HG02588 (cell line): Measurements from ENCODE around the gene SEMA3C.

Experiments
- ATAC-seq: cut with Tn5 transposase; IDR thresholded peaks from one replicate; pipeline ENCODE4 v1.9.1; 2021; ENCODE audit warnings: mild to moderate bottlenecking, moderate library complexity; ENCODE audit not compliant: unreplicated experiment

SEMA3C gene

GRCh38 chr7:80890426-80891258 is 28.2 kb downstream of the SEMA3C start:
- no peak for ATAC-seq

GRCh38 chr7:80889525-80889924 is 29.3 kb downstream of the SEMA3C start:
- no peak for ATAC-seq

DNA sequence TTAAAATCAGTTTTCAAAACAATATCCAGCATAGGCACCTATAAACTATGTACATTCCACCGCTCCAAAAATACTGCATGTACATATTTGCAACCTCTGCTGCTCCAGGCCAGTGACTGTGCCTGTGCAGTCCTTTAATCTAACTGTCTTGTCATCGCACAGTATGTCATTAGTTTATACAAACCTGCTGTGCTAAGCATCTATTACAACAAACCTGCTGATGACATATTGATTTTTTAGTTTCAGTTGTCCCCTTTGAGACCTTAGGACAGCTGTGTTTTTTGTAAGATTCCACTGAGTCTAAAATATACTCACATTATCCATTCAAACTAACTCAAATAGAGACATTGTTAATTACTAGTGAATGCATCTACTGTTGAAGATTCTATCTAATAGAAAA is 33.1 kb downstream of the SEMA3C start:
- ATAC-seq, result no peak

DNA sequence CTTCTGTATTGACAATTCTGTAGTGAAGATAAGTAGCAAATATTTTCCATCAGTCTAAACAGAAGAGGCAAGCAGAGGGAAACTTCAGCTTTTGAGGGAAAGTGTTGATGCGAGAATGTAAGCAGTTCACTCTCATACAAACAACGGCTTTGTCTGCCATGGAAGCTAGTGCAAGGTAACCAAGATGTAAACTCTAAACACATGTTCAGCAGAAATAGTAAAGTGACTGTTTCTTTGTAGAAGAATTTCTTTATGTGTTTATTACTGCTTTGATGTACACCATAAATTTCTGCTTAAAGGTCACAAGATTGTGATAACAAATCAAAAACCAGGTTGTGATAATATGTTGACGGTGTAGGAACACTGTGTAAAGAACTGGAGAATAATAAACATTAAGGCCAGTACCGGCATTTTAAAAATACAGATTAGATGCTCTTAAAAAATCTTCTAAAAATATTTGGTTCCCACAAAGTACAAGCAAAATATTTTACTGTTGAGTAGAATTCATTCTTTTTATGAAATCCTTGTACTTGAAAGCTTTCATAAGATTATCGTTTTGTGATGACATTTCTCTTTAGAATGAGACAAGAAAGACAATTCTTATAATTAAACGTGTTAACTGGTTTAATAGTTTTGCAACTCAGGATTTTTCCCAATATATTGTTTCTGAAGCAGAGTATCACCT is 34.2 kb downstream of the SEMA3C start:
- ATAC-seq, result no peak

GRCh38 chr7:80883154-80884025 is 35.5 kb downstream of the SEMA3C start:
- ATAC-seq, result no peak

GRCh38 chr7:80882213-80882801 is 36.5 kb downstream of the SEMA3C start:
- no peak for ATAC-seq

DNA sequence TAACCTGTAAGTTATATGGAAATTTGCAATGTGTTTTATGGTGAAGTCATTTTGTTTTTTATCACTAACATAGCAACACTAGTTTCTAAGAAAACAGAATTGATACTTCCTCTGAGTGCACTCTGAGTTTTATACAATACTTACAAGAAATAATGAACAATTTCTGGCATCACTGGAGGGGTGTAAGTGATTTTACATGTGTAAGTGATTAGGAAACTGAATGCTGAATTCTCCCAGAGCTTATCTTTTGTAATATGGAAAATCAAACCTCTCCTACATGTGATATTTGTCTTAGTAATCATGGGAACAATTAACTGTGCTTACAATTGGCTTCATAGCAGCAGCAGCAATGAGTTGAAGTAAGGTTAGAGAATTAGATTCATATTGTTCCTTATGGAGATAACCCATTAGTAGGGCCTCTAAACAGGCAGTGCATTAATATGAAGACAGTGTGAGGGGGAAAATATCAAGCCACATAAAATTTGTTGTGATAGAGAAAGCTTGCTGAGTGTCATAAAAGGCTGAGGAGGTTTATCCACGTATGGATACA is 37.4 kb downstream of the SEMA3C start:
- no peak for ATAC-seq

GRCh38 chr7:80879849-80880248 is 39.0 kb downstream of the SEMA3C start:
- ATAC-seq, result no peak

DNA sequence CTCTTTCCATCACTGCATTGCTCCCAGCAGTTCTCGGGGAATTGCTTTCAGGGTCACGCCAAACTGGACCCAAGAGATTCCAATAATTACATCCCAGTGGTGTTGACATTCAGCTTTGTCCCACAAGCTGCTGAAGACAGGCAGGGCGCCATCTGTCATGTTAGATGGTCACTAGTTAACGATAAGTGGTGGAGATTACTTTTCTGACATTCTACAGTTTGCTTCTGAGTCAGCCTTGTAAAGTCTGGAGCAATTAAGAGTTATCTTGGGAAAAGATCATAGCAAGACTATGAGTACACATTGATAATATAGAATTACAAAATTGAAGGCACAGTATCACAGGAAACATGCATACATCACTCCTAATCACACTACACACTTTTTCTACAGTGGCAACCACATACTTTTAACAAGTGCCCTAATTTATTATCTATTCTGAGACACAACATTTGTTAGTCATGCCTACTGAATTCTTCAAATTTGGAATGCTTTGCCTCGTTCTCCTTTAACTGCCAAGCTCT is 41.9 kb downstream of the SEMA3C start:
- no peak for ATAC-seq

DNA sequence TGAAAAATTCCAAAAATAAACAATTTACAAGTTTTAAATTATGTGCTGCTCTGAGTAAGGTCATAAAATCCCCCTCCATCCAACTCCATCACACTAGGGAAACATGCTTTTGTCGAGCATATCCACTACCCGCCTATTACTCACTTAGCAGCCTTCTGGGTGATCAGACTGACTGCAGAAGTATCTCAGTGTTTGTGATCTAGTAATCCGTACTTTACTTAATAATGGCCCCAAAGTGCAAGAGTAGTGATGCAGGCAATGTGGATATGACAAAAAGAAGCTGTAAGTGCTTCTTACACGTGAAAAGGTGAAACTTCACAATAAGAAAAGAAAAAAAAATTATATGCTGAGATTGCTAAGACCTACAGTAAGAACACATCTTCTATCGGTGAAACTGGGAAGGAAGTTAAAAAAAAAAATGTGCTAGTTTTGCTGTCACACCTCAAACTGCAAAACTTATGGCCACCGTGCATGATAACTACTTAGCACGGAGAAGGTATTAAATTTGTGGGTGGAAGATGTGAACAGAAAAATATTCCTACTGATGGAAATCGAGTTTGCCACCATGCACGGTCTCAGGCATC is 43.2 kb downstream of the SEMA3C start:
- ATAC-seq, result no peak

GRCh38 chr7:80873140-80873539 is 45.7 kb downstream of the SEMA3C start:
- no peak for ATAC-seq

DNA sequence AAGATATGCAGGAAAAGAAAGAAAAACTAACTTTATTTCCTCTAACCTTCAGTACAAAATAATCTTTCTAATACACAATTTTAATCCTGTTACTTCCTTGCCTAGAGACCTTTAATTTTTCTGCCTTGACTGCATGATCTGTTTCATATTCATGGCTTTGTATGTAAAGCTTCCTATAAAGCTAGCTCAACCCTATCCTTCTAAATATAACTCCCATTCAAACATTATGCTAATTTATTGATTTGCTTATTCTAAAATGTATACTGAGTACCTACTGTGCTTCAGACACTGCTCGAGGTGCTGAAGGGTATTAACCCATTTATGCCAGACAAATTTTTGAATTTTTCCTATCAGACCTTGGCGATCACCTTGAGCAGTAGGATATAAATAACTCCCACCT is 47.6 kb downstream of the SEMA3C start:
- ATAC-seq, result no peak

GRCh38 chr7:80870813-80871212 is 48.0 kb downstream of the SEMA3C start:
- ATAC-seq, result no peak

DNA sequence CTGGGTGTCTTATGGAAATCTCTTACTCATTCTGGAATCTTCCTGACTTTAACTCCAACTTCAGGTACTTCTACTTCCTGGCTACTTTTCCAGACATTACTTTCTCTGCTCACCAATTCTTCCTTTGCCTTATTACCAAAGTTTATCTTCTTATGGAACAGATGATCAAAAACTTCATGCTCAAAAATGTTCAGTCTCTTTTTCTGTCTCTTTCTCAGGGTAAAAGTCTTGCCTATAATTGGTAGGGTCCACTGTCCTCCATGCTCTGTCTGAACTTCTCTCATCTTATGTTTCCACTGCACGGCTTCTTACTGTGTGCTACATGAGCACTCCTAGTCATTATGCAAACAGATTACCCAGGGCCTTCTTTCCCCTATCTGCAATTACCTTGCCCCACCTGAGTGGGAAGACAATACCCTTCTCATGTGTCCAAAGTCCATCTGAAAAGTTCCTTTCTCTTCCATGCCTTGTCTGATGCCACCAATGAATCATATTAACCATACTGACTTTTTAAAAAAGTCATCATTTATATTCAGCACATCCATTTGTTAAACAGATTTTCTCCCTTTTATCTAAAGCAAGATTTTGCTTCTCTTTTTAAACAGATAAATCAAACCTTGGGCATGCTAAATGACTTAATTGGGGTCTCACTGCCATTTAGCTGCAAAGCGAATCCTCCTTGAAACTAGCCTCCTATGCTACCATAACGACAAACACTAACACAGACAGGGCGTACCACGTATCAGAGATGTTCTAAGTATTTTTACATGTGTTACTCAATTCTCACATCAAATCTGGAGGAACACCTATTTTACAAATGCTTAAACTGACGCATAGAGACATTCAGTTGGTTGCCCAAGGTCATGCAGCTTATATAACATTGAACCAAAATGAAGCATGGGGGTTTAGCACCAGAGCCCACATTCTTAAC is 48.8 kb downstream of the SEMA3C start:
- no peak for ATAC-seq

- no peak for ATAC-seq
These were observed 49.6 kb downstream of the SEMA3C start for GRCh38 chr7:80869106-80869784.

DNA sequence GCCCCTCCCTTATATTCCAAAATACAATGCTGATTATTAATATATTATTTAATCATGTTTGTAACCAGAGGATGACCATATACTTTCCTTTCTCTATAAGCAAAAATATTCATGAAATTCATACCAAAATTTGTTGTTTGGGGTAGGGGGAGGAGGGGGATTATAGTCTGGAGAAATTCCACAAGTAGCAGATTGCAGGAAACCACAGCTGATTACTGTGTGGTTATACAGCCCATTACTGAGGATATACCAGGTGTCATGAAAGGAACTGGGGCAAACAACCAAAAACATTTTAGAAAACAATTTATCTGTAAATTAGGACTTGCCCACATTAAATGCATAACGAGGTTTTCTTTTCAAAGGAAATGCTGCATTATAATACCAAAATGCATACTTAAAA is 50.3 kb downstream of the SEMA3C start:
- ATAC-seq, result no peak

DNA sequence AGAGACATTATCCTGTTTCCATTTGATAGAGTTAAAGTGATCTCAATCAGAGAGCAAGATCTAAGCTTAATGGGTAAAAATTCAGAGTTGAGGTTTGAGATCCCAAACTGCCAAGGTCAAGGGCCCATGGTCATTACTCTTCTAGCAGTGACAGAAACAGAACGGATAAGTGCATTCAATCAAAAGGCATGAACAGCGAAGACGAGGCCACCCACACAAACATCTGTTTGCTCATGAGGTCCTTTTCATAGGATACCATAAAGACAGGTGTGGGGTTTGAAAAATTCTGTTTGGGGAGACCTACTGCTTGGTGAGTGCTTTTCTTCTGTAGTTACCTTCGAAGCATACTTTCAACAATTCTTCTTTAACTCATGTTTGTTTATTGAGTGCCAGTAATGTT is 58.3 kb downstream of the SEMA3C start:
- no peak for ATAC-seq

DNA sequence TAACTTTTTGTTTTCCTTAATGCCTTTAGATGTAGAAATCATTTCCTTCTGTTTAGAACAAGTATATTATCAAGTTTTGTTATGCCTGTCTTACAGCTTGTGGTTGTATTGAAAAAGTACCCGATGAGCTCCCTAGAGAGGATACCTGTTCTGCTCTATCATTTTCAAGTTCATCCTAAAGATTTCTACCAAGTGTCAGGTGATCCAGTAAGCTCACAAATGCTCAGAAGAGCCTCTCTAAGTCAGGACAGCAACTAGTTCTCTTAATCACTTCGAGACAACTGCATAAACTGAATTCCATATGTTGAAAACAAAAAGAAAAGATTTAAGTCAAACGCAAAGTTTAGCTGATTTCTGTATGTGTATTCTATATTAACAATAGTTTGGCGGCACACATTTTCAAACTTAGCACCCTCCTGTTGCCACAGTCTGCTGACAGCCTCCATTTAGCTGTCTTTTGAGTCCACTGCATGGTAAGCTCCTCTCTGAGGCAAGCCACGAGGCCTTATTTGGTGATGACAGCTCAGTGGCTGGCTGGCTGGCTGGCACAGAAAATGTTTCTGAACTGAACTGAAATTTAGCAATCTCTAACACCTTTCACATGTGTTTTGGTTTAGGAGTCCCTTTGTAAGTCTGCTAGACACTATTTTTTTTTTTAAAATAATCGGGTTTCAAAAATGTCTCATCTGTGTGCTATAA is 59.4 kb downstream of the SEMA3C start:
- ATAC-seq, result no peak
